DOHH2 (cell line): ENCODE measurements around the gene DOCK9.

Experiments used
- H3F3A ChIP-seq: fragments of 200-600 bp; sonication (generic), shearing (Covaris generic); 2 replicates; pipeline ENCODE4 v1.6.0; 2016; ENCODE audit warnings: antibody characterized with exemption, mild to moderate bottlenecking; ENCODE audit not compliant: control insufficient read depth, insufficient read depth
- H3K27ac ChIP-seq: fragments of 200-600 bp; sonication (generic); 2 replicates; pipeline ENCODE4 v1.5.1; 2014; ENCODE audit warnings: low read depth, mild to moderate bottlenecking, low read length, moderate library complexity
- H3K27me3 ChIP-seq: fragments of 200-600 bp; sonication (generic); 2 replicates; pipeline ENCODE4 v1.6.1; 2014; ENCODE audit warnings: mild to moderate bottlenecking, low read length, mixed read lengths; ENCODE audit not compliant: control insufficient read depth
- H3K36me3 ChIP-seq: fragments of 200-600 bp; sonication (generic); 2 replicates; pipeline ENCODE4 v1.6.1; 2014; ENCODE audit warnings: mild to moderate bottlenecking, low read length, moderate library complexity, mixed read lengths; ENCODE audit not compliant: control insufficient read depth
- H3K4me1 ChIP-seq: fragments of 200-600 bp; sonication (generic); 2 replicates; pipeline ENCODE4 v1.6.1; 2014; ENCODE audit warnings: mild to moderate bottlenecking, low read length, mixed read lengths; ENCODE audit not compliant: control insufficient read depth
- H3K4me2 ChIP-seq: fragments of 200-600 bp; sonication (generic); 2 replicates; pipeline ENCODE4 v1.6.0; 2014; ENCODE audit warnings: mild to moderate bottlenecking, low read length, moderate library complexity
- H3K4me3 ChIP-seq: fragments of 200-600 bp; sonication (generic); 2 replicates; pipeline ENCODE4 v1.5.1; 2014; ENCODE audit warnings: mild to moderate bottlenecking, low read length, mixed read lengths
- H3K79me2 ChIP-seq: fragments of 200-600 bp; sonication (generic); 2 replicates; pipeline ENCODE4 v1.6.1; 2014; ENCODE audit warnings: mild to moderate bottlenecking, low read length, mixed read lengths; ENCODE audit not compliant: control insufficient read depth
- H3K9me2 ChIP-seq: fragments of 200-600 bp; sonication (generic); replicated peaks from 2 replicates; pipeline ENCODE4 v1.6.1; 2014; ENCODE audit warnings: mild to moderate bottlenecking, low read length, mixed read lengths; ENCODE audit not compliant: control insufficient read depth
- H3K9me3 ChIP-seq: fragments of 200-600 bp; sonication (generic); 2 replicates; pipeline ENCODE4 v1.6.1; 2014; ENCODE audit warnings: antibody characterized with exemption, low read length, mixed read lengths; ENCODE audit not compliant: control insufficient read depth, insufficient read depth
- H4K20me1 ChIP-seq: fragments of 200-600 bp; sonication (generic); 2 replicates; pipeline ENCODE4 v1.6.0; 2014; ENCODE audit warnings: low read depth, mild to moderate bottlenecking, antibody characterized with exemption, low read length, moderate library complexity; ENCODE audit not compliant: control insufficient read depth, insufficient read depth
- CTCF ChIP-seq: fragments of 200-600 bp; sonication (generic); IDR thresholded peaks from one replicate; pipeline ENCODE4 v1.5.1; 2014; ENCODE audit warnings: antibody characterized with exemption, mild to moderate bottlenecking, low read depth, low read length; ENCODE audit not compliant: poor library complexity, severe bottlenecking
- EZH2phosphoT487 ChIP-seq: fragments of 200-600 bp; sonication (generic); IDR thresholded peaks from 2 replicates; pipeline ENCODE4 v1.6.1; 2017; ENCODE audit warnings: borderline replicate concordance, mild to moderate bottlenecking, antibody characterized with exemption, low read length, moderate library complexity, mixed read lengths

Gene DOCK9

GRCh38 chr13:98916403-98916802, 61.5 kb downstream of the DOCK9 start:
- Histone ChIP-seq H3K9me3 (no peaks in the 10 kb centered on the region), H3F3A (no peaks in the 10 kb centered on the region), H3K4me3 (no peak overlapping the region), H3K79me2 (no peaks in the 10 kb centered on the region), H3K9me2 (no peaks in the 10 kb centered on the region), H3K27me3 (no peaks in the 10 kb centered on the region; the same call in 1 of the 2 replicates), H3K4me2 (no peak overlapping the region), H3K27ac (no peak overlapping the region), H3K36me3 (no peaks in the 10 kb centered on the region), H3K4me1 (no peaks in the 10 kb centered on the region), H4K20me1 (no peaks in the 10 kb centered on the region)
- TF ChIP-seq CTCF (no peak), EZH2phosphoT487 (no peak)

- Histone ChIP-seq H3K4me3 (no peak overlapping the region), H3K9me2 (no peaks in the 10 kb centered on the region), H3K36me3 (no peaks in the 10 kb centered on the region), H3K79me2 (no peaks in the 10 kb centered on the region), H3K27me3 (no peaks in the 10 kb centered on the region; the same call in 1 of the 2 replicates), H3K4me2 (no peak overlapping the region), H3K9me3 (no peaks in the 10 kb centered on the region), H3K4me1 (no peaks in the 10 kb centered on the region), H3K27ac (no peak overlapping the region), H3F3A (no peaks in the 10 kb centered on the region), H4K20me1 (no peaks in the 10 kb centered on the region)
- TF ChIP-seq EZH2phosphoT487 = no peak
- no peak for TF ChIP-seq CTCF
These were observed 61.9 kb downstream of the DOCK9 start for GRCh38 chr13:98915981-98916380.

- Histone ChIP-seq H3K27me3 (no peaks in the 10 kb centered on the region; the same call in 1 of the 2 replicates), H3K4me3 (no peak overlapping the region), H3F3A (no peaks in the 10 kb centered on the region), H3K36me3 (no peaks in the 10 kb centered on the region), H4K20me1 (no peaks in the 10 kb centered on the region), H3K4me2 (no peak overlapping the region), H3K27ac (no peak overlapping the region), H3K9me2 (no peaks in the 10 kb centered on the region), H3K9me3 (no peaks in the 10 kb centered on the region), H3K4me1 (peaks cover 2% of the 10 kb centered on the region), H3K79me2 (no peaks in the 10 kb centered on the region)
- TF ChIP-seq EZH2phosphoT487 = no peak
- TF ChIP-seq CTCF = no peak
These were observed 62.3 kb downstream of the DOCK9 start for GRCh38 chr13:98915563-98915962.

- H3K9me2 ChIP-seq = no peaks in the 10 kb centered on the region
- peaks cover 6% of the 10 kb centered on the region for H3K4me1 ChIP-seq
- H3K4me2 ChIP-seq = no peak overlapping the region
- no peaks in the 10 kb centered on the region for H3K36me3 ChIP-seq
- H3K79me2 ChIP-seq = no peaks in the 10 kb centered on the region
- no peak overlapping the region for H3K27ac ChIP-seq
- no peaks in the 10 kb centered on the region for H4K20me1 ChIP-seq
- TF ChIP-seq CTCF (no peak), EZH2phosphoT487 (no peak)
- no peaks in the 10 kb centered on the region for H3K9me3 ChIP-seq
- H3F3A ChIP-seq = no peaks in the 10 kb centered on the region
- H3K4me3 ChIP-seq = no peak overlapping the region
- no peaks in the 10 kb centered on the region; the same call in 1 of the 2 replicates for H3K27me3 ChIP-seq
These were observed 64.1 kb downstream of the DOCK9 start for GRCh38 chr13:98913741-98914140.
